NCI-H146 treated with DMSO at 0.1 percent for 48 hours (cell line): ENCODE data around the gene SNRPA.
"Not testable (repeated sequence)": the region's sequence is repeated elsewhere in the genome, so short reads cannot be mapped to it uniquely, and the experiment has no call there.

Source experiments
- DNase-seq: peaks from one replicate; lab custom pipeline; 2025; ENCODE audit not compliant: unreplicated experiment; lab: John Stamatoyannopoulos, UW

SNRPA gene

GRCh38 chr19:40721140-40721486 is 29.9 kb upstream of the SNRPA start:
- no peak for DNase-seq

GRCh38 chr19:40721936-40722661 is 28.9 kb upstream of the SNRPA start:
- DNase-seq = no peak

GRCh38 chr19:40723661-40724254 is 27.2 kb upstream of the SNRPA start:
- DNase-seq = no peak

GRCh38 chr19:40724315-40724714 is 26.7 kb upstream of the SNRPA start:
- DNase-seq = no peak

- DNase-seq = no peak
These were observed 26.1 kb upstream of the SNRPA start for GRCh38 chr19:40724855-40725254.

GRCh38 chr19:40726279-40726678 is 24.7 kb upstream of the SNRPA start:
- no peak for DNase-seq

GRCh38 chr19:40730065-40730464 is 20.9 kb upstream of the SNRPA start:
- not testable (repeated sequence) for DNase-seq

- DNase-seq = not testable (repeated sequence)
These were observed 18.7 kb upstream of the SNRPA start for GRCh38 chr19:40732304-40732703.

- DNase-seq = no peak
These were observed 17.9 kb upstream of the SNRPA start for GRCh38 chr19:40733149-40733548.

- DNase-seq = no peak
These were observed 15.8 kb upstream of the SNRPA start for GRCh38 chr19:40735013-40735771.

GRCh38 chr19:40736661-40737060 is 14.3 kb upstream of the SNRPA start:
- DNase-seq = no peak

- no peak for DNase-seq
These were observed 13.8 kb upstream of the SNRPA start for GRCh38 chr19:40737102-40737644.

- DNase-seq = no peak
These were observed 11.8 kb upstream of the SNRPA start for GRCh38 chr19:40739030-40739839.

- DNase-seq = no peak
These were observed 10.9 kb upstream of the SNRPA start for GRCh38 chr19:40739871-40740703.

- DNase-seq = no peak
These were observed 10.3 kb upstream of the SNRPA start for GRCh38 chr19:40740747-40741146.

GRCh38 chr19:40741527-40742390 is 9.2 kb upstream of the SNRPA start:
- DNase-seq = no peak

- no peak for DNase-seq
These were observed 8.5 kb upstream of the SNRPA start for GRCh38 chr19:40742477-40742876.

- no peak for DNase-seq
These were observed 8.1 kb upstream of the SNRPA start for GRCh38 chr19:40742886-40743285.

GRCh38 chr19:40743926-40744325 is 7.1 kb upstream of the SNRPA start:
- DNase-seq = no peak
